GM06990 (cell line): ENCODE data around the gene CPEB2.

Experiments
- DNase-seq: peaks from one replicate; pipeline ENCODE4 v3.0.0-alpha.2; 2011; ENCODE audit not compliant: insufficient read length; ENCODE audit errors: extremely low read depth
- H3K27me3 ChIP-seq: replicated peaks from 2 replicates; pipeline ENCODE4 v1.6.0; 2011; ENCODE audit warnings: low read length; ENCODE audit not compliant: control insufficient read depth, insufficient read depth
- H3K36me3 ChIP-seq: 2 replicates; pipeline ENCODE4 v1.5.1; 2011; ENCODE audit warnings: low read length; ENCODE audit not compliant: control insufficient read depth, insufficient read depth
- H3K4me3 ChIP-seq: replicated peaks from 2 replicates; pipeline ENCODE4 v1.5.1; 2011; ENCODE audit warnings: low read depth, mild to moderate bottlenecking, control low read depth, low read length
- CTCF ChIP-seq: IDR thresholded peaks from 2 replicates; pipeline ENCODE4 v1.5.1; 2011; ENCODE audit warnings: low read length, control low read depth, mild to moderate bottlenecking, inconsistent platforms; ENCODE audit not compliant: insufficient read depth, poor library complexity, severe bottlenecking

CPEB2 gene

GRCh38 chr4:15065516-15065915 is 63.2 kb downstream of the CPEB2 start:
- no peak overlapping the region for H3K4me3 ChIP-seq
- H3K36me3 ChIP-seq, result peaks cover 3% of the 10 kb centered on the region
- DNase-seq, result no peak
- no peak for TF ChIP-seq CTCF
- no peaks in the 10 kb centered on the region for H3K27me3 ChIP-seq

GRCh38 chr4:15066140-15066539 is 63.9 kb downstream of the CPEB2 start:
- no peak overlapping the region for H3K4me3 ChIP-seq
- H3K27me3 ChIP-seq, result no peaks in the 10 kb centered on the region
- no peak for DNase-seq
- H3K36me3 ChIP-seq, result peaks cover 3% of the 10 kb centered on the region; the same call in 1 of the 2 replicates
- TF ChIP-seq CTCF, result no peak

GRCh38 chr4:15068298-15068697 is 66.0 kb downstream of the CPEB2 start:
- no peaks in the 10 kb centered on the region for H3K27me3 ChIP-seq
- no peak for DNase-seq
- H3K4me3 ChIP-seq, result no peak overlapping the region
- peaks cover 2% of the 10 kb centered on the region; the same call in 1 of the 2 replicates for H3K36me3 ChIP-seq
- TF ChIP-seq CTCF, result no peak

GRCh38 chr4:15075875-15076274 is 73.6 kb downstream of the CPEB2 start:
- Histone ChIP-seq H3K36me3 (no peaks in the 10 kb centered on the region), H3K4me3 (no peak overlapping the region), H3K27me3 (no peaks in the 10 kb centered on the region)
- no peak for TF ChIP-seq CTCF
- no peak for DNase-seq

GRCh38 chr4:15077969-15078368 is 75.7 kb downstream of the CPEB2 start:
- Histone ChIP-seq H3K36me3 (no peaks in the 10 kb centered on the region), H3K4me3 (no peak overlapping the region), H3K27me3 (no peaks in the 10 kb centered on the region)
- no peak for TF ChIP-seq CTCF
- no peak for DNase-seq
